ENCODE data around the gene ARHGAP15.

ARHGAP15 gene

GRCh38 chr2:143148011-143148410 is 18.8 kb downstream of the ARHGAP15 start:
- Histone ChIP-seq H3K36me3 (ENCODE audit: control insufficient read depth in 1 of 2, insufficient read depth in 2 of 2, low read length in 2 of 2) (no peaks in the 10 kb centered on the region), H4K91ac (ENCODE audit: low read depth, low read length) (no peak overlapping the region), H3K9me3 (ENCODE audit: insufficient read depth, low read depth, low read length) (no peaks in the 10 kb centered on the region), H3K4me3 (ENCODE audit: low read depth, low read length) (no peak overlapping the region), H3K18ac (ENCODE audit: low read length) (no peak overlapping the region), H3K4me2 (ENCODE audit: low read length) (no peak overlapping the region), H3K27me3 (ENCODE audit: insufficient read depth, low read length) (no peaks in the 10 kb centered on the region), H2BK120ac (ENCODE audit: insufficient read depth, low read length, poor library complexity) (no peak overlapping the region), H3K23ac (ENCODE audit: low read length) (peak overlapping the region; percentile 93), H3K9ac (ENCODE audit: low read length) (no peak overlapping the region), H3K14ac (ENCODE audit: low read length) (no peak overlapping the region), H3K79me1 (ENCODE audit: low read length) (no peaks in the 10 kb centered on the region), H2AFZ (ENCODE audit: insufficient read depth, low read length, poor library complexity) (no peak overlapping the region), H2AK5ac (ENCODE audit: low read length) (no peak overlapping the region), H3K4me1 (ENCODE audit: control insufficient read depth in 1 of 2, insufficient read depth in 2 of 2, low read length in 2 of 2) (no peaks in the 10 kb centered on the region), H4K12ac (ENCODE audit: low read depth, low read length) (no peak overlapping the region), H4K8ac (ENCODE audit: low read depth, low read length) (no peak overlapping the region), H2BK5ac (ENCODE audit: low read depth, low read length, poor library complexity) (no peak overlapping the region), H3K4ac (ENCODE audit: low read depth, low read length) (no peak overlapping the region), H3K79me2 (ENCODE audit: control insufficient read depth, insufficient read depth, low read length, poor library complexity) (no peaks in the 10 kb centered on the region), H3K27ac (ENCODE audit: low read depth, low read length) (no peak overlapping the region), H2BK12ac (ENCODE audit: low read length) (no peak overlapping the region)
- DNase-seq: no peak

- Histone ChIP-seq H2AK5ac (ENCODE audit: low read length) (no peak overlapping the region), H3K79me1 (ENCODE audit: low read length) (no peaks in the 10 kb centered on the region), H3K36me3 (ENCODE audit: control insufficient read depth in 1 of 2, insufficient read depth in 2 of 2, low read length in 2 of 2) (no peaks in the 10 kb centered on the region), H4K8ac (ENCODE audit: low read depth, low read length) (no peak overlapping the region), H3K9me3 (ENCODE audit: insufficient read depth, low read depth, low read length) (no peaks in the 10 kb centered on the region), H3K4me3 (ENCODE audit: low read depth, low read length) (no peak overlapping the region), H3K23ac (ENCODE audit: low read length) (no peak overlapping the region), H2BK12ac (ENCODE audit: low read length) (no peak overlapping the region), H3K4me1 (ENCODE audit: control insufficient read depth in 1 of 2, insufficient read depth in 2 of 2, low read length in 2 of 2) (no peaks in the 10 kb centered on the region), H3K79me2 (ENCODE audit: control insufficient read depth, insufficient read depth, low read length, poor library complexity) (no peaks in the 10 kb centered on the region), H4K91ac (ENCODE audit: low read depth, low read length) (no peak overlapping the region), H3K9ac (ENCODE audit: low read length) (no peak overlapping the region), H3K4me2 (ENCODE audit: low read length) (no peak overlapping the region), H3K27ac (ENCODE audit: low read depth, low read length) (no peak overlapping the region), H3K4ac (ENCODE audit: low read depth, low read length) (no peak overlapping the region), H4K12ac (ENCODE audit: low read depth, low read length) (no peak overlapping the region), H2BK120ac (ENCODE audit: insufficient read depth, low read length, poor library complexity) (no peak overlapping the region), H2BK5ac (ENCODE audit: low read depth, low read length, poor library complexity) (no peak overlapping the region), H3K27me3 (ENCODE audit: insufficient read depth, low read length) (no peaks in the 10 kb centered on the region), H3K14ac (ENCODE audit: low read length) (no peak overlapping the region), H2AFZ (ENCODE audit: insufficient read depth, low read length, poor library complexity) (no peak overlapping the region), H3K18ac (ENCODE audit: low read length) (no peak overlapping the region)
- no CpG with 5 or more reads among the region's 5 CpGs for WGBS (ENCODE audit: extremely low coverage, insufficient coverage, insufficient read length)
- no peak for DNase-seq
These were observed 19.5 kb downstream of the ARHGAP15 start for GRCh38 chr2:143148757-143149156.

GRCh38 chr2:143150287-143150686 is 21.1 kb downstream of the ARHGAP15 start:
- H3K36me3 ChIP-seq (ENCODE audit: control insufficient read depth in 1 of 2, insufficient read depth in 2 of 2, low read length in 2 of 2): no peaks in the 10 kb centered on the region
- no peaks in the 10 kb centered on the region for H3K9me3 ChIP-seq (ENCODE audit: insufficient read depth, low read depth, low read length)
- H3K9ac ChIP-seq (ENCODE audit: low read length): no peak overlapping the region
- H3K4me1 ChIP-seq (ENCODE audit: control insufficient read depth in 1 of 2, insufficient read depth in 2 of 2, low read length in 2 of 2): no peaks in the 10 kb centered on the region
- H3K27me3 ChIP-seq (ENCODE audit: insufficient read depth, low read length): no peaks in the 10 kb centered on the region
- no peak overlapping the region for H2BK120ac ChIP-seq (ENCODE audit: insufficient read depth, low read length, poor library complexity)
- no peak overlapping the region for H2AFZ ChIP-seq (ENCODE audit: insufficient read depth, low read length, poor library complexity)
- H3K23ac ChIP-seq (ENCODE audit: low read length): no peak overlapping the region
- H2BK5ac ChIP-seq (ENCODE audit: low read depth, low read length, poor library complexity): no peak overlapping the region
- no peak overlapping the region for H4K91ac ChIP-seq (ENCODE audit: low read depth, low read length)
- no peak overlapping the region for H4K12ac ChIP-seq (ENCODE audit: low read depth, low read length)
- no peak for DNase-seq
- no peaks in the 10 kb centered on the region for H3K79me1 ChIP-seq (ENCODE audit: low read length)
- H3K14ac ChIP-seq (ENCODE audit: low read length): no peak overlapping the region
- no CpG with 5 or more reads among the region's 4 CpGs for WGBS (ENCODE audit: extremely low coverage, insufficient coverage, insufficient read length)
- H3K18ac ChIP-seq (ENCODE audit: low read length): no peak overlapping the region
- no peaks in the 10 kb centered on the region for H3K79me2 ChIP-seq (ENCODE audit: control insufficient read depth, insufficient read depth, low read length, poor library complexity)
- H3K4me3 ChIP-seq (ENCODE audit: low read depth, low read length): no peak overlapping the region
- no peak overlapping the region for H2BK12ac ChIP-seq (ENCODE audit: low read length)
- H4K8ac ChIP-seq (ENCODE audit: low read depth, low read length): no peak overlapping the region
- no peak overlapping the region for H2AK5ac ChIP-seq (ENCODE audit: low read length)
- no peak overlapping the region for H3K27ac ChIP-seq (ENCODE audit: low read depth, low read length)
- H3K4ac ChIP-seq (ENCODE audit: low read depth, low read length): no peak overlapping the region
- no peak overlapping the region for H3K4me2 ChIP-seq (ENCODE audit: low read length)

- H3K18ac ChIP-seq (ENCODE audit: low read length): no peak overlapping the region
- no peaks in the 10 kb centered on the region for H3K9me3 ChIP-seq (ENCODE audit: insufficient read depth, low read depth, low read length)
- H4K12ac ChIP-seq (ENCODE audit: low read depth, low read length): no peak overlapping the region
- H2AFZ ChIP-seq (ENCODE audit: insufficient read depth, low read length, poor library complexity): no peak overlapping the region
- H3K27ac ChIP-seq (ENCODE audit: low read depth, low read length): no peak overlapping the region
- WGBS (ENCODE audit: extremely low coverage, insufficient coverage, insufficient read length): no CpG with 5 or more reads among the region's 1 CpG
- H3K4ac ChIP-seq (ENCODE audit: low read depth, low read length): no peak overlapping the region
- H4K8ac ChIP-seq (ENCODE audit: low read depth, low read length): no peak overlapping the region
- DNase-seq: no peak
- H3K36me3 ChIP-seq (ENCODE audit: control insufficient read depth in 1 of 2, insufficient read depth in 2 of 2, low read length in 2 of 2): no peaks in the 10 kb centered on the region
- H3K9ac ChIP-seq (ENCODE audit: low read length): no peak overlapping the region
- no peaks in the 10 kb centered on the region for H3K79me2 ChIP-seq (ENCODE audit: control insufficient read depth, insufficient read depth, low read length, poor library complexity)
- H3K23ac ChIP-seq (ENCODE audit: low read length): no peak overlapping the region
- H2AK5ac ChIP-seq (ENCODE audit: low read length): no peak overlapping the region
- H3K27me3 ChIP-seq (ENCODE audit: insufficient read depth, low read length): no peaks in the 10 kb centered on the region
- no peaks in the 10 kb centered on the region for H3K79me1 ChIP-seq (ENCODE audit: low read length)
- H2BK12ac ChIP-seq (ENCODE audit: low read length): no peak overlapping the region
- no peak overlapping the region for H3K4me3 ChIP-seq (ENCODE audit: low read depth, low read length)
- no peak overlapping the region for H4K91ac ChIP-seq (ENCODE audit: low read depth, low read length)
- no peaks in the 10 kb centered on the region for H3K4me1 ChIP-seq (ENCODE audit: control insufficient read depth in 1 of 2, insufficient read depth in 2 of 2, low read length in 2 of 2)
- H2BK5ac ChIP-seq (ENCODE audit: low read depth, low read length, poor library complexity): no peak overlapping the region
- no peak overlapping the region for H3K14ac ChIP-seq (ENCODE audit: low read length)
- no peak overlapping the region for H2BK120ac ChIP-seq (ENCODE audit: insufficient read depth, low read length, poor library complexity)
- no peak overlapping the region for H3K4me2 ChIP-seq (ENCODE audit: low read length)
These were observed 22.0 kb downstream of the ARHGAP15 start for GRCh38 chr2:143151111-143151752.

All from trophoblast cell (in vitro differentiated cells and primary cell).